Vagina (tissue), 2 donors: Measurements from ENCODE around the gene MAST4. TPM values are rescaled to one million over a fixed set of nuclear protein-coding genes. Genes with fewer than 3 reads are reported as not detected.

Source experiments
- DNase-seq, 2 donors: peaks; one replicate each; pipeline ENCODE4 v3.0.0-alpha.2; 2017; ENCODE audit errors: extremely low spot score in 2 of 2
- H3K27ac ChIP-seq: fragments of 200-600 bp; sonication (generic); one replicate; pipeline ENCODE4 v1.5.1; 2019
- H3K27me3 ChIP-seq: fragments of 200-600 bp; sonication (generic); one replicate; pipeline ENCODE4 v1.5.1; 2019
- H3K36me3 ChIP-seq, 2 donors: fragments of 200-600 bp; sonication (generic); one replicate each; pipeline ENCODE4 v1.5.1; 2017 to 2019
- H3K4me1 ChIP-seq: fragments of 200-600 bp; sonication (generic); one replicate; pipeline ENCODE4 v1.5.1; 2019
- H3K4me3 ChIP-seq, 2 donors: fragments of 200-600 bp; sonication (generic); 1 replicate in 1 of 2; 2 replicates in 1 of 2; pipeline ENCODE4 v1.5.1; 2016 to 2019
- H3K9me3 ChIP-seq: fragments of 200-600 bp; sonication (generic); one replicate; pipeline ENCODE4 v1.5.1; 2019
- POLR2A ChIP-seq, 2 donors: fragments of 450-650 bp; IDR thresholded peaks; one replicate each; pipeline ENCODE4 v1.6.1; 2017; ENCODE audit warnings: antibody characterized with exemption in 2 of 2, mild to moderate bottlenecking in 2 of 2, moderate library complexity in 2 of 2
- POLR2AphosphoS5 ChIP-seq, 2 donors: sonication (generic); formaldehyde crosslinking; IDR thresholded peaks; one replicate each; pipeline ENCODE4 v1.9.0; 2017; ENCODE audit warnings: antibody characterized with exemption in 2 of 2, mild to moderate bottlenecking in 2 of 2, low read depth in 1 of 2; ENCODE audit not compliant: insufficient read depth in 1 of 2
- intact Hi-C: fragments of 100-400 bp; cut with DNase I; formaldehyde crosslinking; loops from one replicate; pipeline ENCODE4 v1.15.1; 2023
- total RNA-seq: library from RNA; depleted of rRNA; stranded (reverse); fragments of >200 nt; gene quantifications from one replicate; pipeline ENCODE4 v1.2.3, GENCODE V29; 2016
- TF ChIP-seq, protein P1 (sequence below), 3 experiments: fragments of 450-650 bp in 2 of 3; fragments of 200-600 bp in 1 of 3; sonication (generic) in 1 of 3; IDR thresholded peaks; one replicate each; pipeline ENCODE4 v1.5.1; 2017 to 2019; ENCODE audit warnings: antibody characterized with exemption in 3 of 3, mild to moderate bottlenecking in 2 of 3, moderate library complexity in 2 of 3

Gene MAST4
- total RNA-seq, 1 donor from 2014 or later, result 85.9 TPM

GRCh38 chr5:66720780-66721179 lies 124.6 kb downstream of the MAST4 start:
- H3K9me3 ChIP-seq, result no peaks in the 10 kb centered on the region
- no peak for TF ChIP-seq POLR2AphosphoS5 (IDR thresholded peaks at IDR 0.05; ENCODE audit: insufficient read depth in 1 of 2, low read depth in 1 of 2)
- TF ChIP-seq, protein P1, sequence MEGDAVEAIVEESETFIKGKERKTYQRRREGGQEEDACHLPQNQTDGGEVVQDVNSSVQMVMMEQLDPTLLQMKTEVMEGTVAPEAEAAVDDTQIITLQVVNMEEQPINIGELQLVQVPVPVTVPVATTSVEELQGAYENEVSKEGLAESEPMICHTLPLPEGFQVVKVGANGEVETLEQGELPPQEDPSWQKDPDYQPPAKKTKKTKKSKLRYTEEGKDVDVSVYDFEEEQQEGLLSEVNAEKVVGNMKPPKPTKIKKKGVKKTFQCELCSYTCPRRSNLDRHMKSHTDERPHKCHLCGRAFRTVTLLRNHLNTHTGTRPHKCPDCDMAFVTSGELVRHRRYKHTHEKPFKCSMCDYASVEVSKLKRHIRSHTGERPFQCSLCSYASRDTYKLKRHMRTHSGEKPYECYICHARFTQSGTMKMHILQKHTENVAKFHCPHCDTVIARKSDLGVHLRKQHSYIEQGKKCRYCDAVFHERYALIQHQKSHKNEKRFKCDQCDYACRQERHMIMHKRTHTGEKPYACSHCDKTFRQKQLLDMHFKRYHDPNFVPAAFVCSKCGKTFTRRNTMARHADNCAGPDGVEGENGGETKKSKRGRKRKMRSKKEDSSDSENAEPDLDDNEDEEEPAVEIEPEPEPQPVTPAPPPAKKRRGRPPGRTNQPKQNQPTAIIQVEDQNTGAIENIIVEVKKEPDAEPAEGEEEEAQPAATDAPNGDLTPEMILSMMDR (IDR thresholded peaks at IDR 0.05), result no peak
- no peak for TF ChIP-seq POLR2A (IDR thresholded peaks at IDR 0.05)
- intact Hi-C loops, result no loop called here
- H3K36me3 ChIP-seq, result no peaks in the 10 kb centered on the region
- H3K27me3 ChIP-seq, result no peaks in the 10 kb centered on the region
- no peak for DNase-seq
- H3K4me3 ChIP-seq, result no peak overlapping the region
- H3K4me1 ChIP-seq, result no peaks in the 10 kb centered on the region
- no peak overlapping the region for H3K27ac ChIP-seq

DNA sequence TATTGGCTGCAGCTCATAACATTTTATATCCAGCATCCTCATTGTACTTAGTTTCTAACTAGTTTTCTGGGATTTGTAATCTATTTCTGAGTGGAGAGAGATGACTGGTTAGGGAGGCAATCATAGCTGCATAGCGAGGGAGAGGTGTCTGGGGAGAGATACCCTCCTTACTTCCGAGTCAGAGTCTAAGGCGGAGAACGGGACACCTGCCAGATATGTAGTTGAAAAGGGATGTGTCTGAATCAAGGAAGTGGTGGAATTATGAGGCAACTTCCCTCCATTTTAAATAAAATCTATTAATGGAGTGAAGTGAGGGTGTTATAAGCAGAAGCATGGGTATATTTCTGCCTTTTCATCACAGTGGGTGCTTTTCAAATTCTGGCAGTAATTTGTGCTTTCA lies 126.5 kb downstream of the MAST4 start:
- Histone ChIP-seq H3K27ac (no peak overlapping the region), H3K27me3 (no peaks in the 10 kb centered on the region), H3K4me3 (no peak overlapping the region), H3K36me3 (no peaks in the 10 kb centered on the region), H3K9me3 (no peaks in the 10 kb centered on the region), H3K4me1 (no peaks in the 10 kb centered on the region)
- intact Hi-C loops, result no loop called here
- DNase-seq, result no peak
- TF ChIP-seq POLR2A (IDR thresholded peaks at IDR 0.05) (no peak), POLR2AphosphoS5 (IDR thresholded peaks at IDR 0.05; ENCODE audit: insufficient read depth in 1 of 2, low read depth in 1 of 2) (no peak)
- TF ChIP-seq, protein P1 (IDR thresholded peaks at IDR 0.05), result no peak

DNA sequence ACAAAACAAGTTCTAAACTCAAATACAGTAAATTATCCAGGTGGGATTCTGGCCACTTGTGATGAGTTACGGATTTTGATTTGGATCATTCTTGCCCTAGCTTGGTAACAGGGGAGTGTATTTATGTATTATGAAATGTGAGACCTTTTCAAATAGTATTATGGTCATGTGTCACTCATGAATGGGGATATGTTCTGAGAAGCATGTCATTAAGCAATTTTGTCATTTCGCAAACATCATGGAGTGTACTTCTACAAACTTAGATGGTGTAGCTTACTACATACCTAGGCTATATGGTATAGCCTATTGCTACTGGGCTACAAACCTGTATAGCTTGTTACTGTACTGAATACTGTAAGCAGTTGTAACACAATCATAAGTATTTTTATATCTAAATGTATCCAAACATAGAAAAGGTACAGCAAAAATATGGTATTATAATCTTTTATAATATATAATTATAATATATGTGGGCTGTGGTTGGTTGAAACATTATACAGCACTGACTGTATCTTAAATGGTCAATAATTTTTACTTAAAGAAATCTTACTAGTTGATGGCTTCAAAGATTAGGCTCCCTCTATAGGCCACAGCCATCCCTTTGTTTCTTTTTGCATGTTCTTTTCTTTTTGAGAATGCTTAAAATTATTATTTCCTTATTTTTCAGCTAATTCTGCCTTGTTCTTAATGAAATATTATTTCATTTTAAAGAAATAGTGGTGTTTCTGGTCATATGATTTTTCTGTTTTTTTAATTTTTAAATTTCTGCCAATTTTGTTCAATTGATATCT lies 128.4 kb downstream of the MAST4 start:
- Histone ChIP-seq H3K4me1 (no peaks in the 10 kb centered on the region), H3K27ac (no peak overlapping the region), H3K9me3 (no peaks in the 10 kb centered on the region), H3K27me3 (no peaks in the 10 kb centered on the region), H3K4me3 (no peak overlapping the region), H3K36me3 (no peaks in the 10 kb centered on the region)
- intact Hi-C loops, result no loop called here
- DNase-seq, result no peak
- TF ChIP-seq, protein P1 (IDR thresholded peaks at IDR 0.05), result no peak
- no peak for TF ChIP-seq POLR2A (IDR thresholded peaks at IDR 0.05)
- no peak for TF ChIP-seq POLR2AphosphoS5 (IDR thresholded peaks at IDR 0.05; ENCODE audit: insufficient read depth in 1 of 2, low read depth in 1 of 2)

DNA sequence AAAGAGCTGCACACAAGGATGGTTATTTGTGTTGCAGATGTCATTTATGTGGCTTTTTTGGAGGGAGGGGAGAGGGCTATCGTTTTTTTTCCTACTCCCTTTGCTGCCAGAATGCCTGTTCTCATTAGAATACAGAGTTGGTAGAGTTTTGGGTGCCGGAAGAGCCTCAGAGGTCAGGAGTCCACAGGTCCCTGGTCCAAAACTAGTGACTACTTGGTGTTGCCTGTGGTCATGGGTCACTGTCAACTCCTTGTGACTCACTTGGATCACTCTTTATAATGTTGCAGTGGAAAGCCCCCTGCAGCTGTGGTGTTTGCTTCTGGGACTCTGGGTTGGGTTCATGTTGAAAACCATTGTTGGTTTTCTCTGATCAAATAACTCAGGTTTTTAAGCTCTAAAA lies 131.4 kb downstream of the MAST4 start:
- intact Hi-C loops, result no loop called here

GRCh38 chr5:66728049-66728448 lies 131.9 kb downstream of the MAST4 start:
- Histone ChIP-seq H3K4me3 (no peak overlapping the region), H3K9me3 (no peaks in the 10 kb centered on the region), H3K36me3 (no peaks in the 10 kb centered on the region), H3K27ac (no peak overlapping the region), H3K4me1 (no peaks in the 10 kb centered on the region), H3K27me3 (no peaks in the 10 kb centered on the region)
- TF ChIP-seq POLR2A (IDR thresholded peaks at IDR 0.05) (no peak), POLR2AphosphoS5 (IDR thresholded peaks at IDR 0.05; ENCODE audit: insufficient read depth in 1 of 2, low read depth in 1 of 2) (no peak)
- TF ChIP-seq, protein P1 (IDR thresholded peaks at IDR 0.05), result no peak
- intact Hi-C loops, result no loop called here
- DNase-seq, result no peak

More for the DNA sequence above, 131.4 kb downstream of the MAST4 start:
- Histone ChIP-seq H3K9me3 (no peaks in the 10 kb centered on the region), H3K4me1 (no peaks in the 10 kb centered on the region), H3K4me3 (no peak overlapping the region), H3K27me3 (no peaks in the 10 kb centered on the region), H3K36me3 (no peaks in the 10 kb centered on the region), H3K27ac (no peak overlapping the region)
- TF ChIP-seq, protein P1 (IDR thresholded peaks at IDR 0.05), result no peak
- TF ChIP-seq POLR2AphosphoS5 (IDR thresholded peaks at IDR 0.05; ENCODE audit: insufficient read depth in 1 of 2, low read depth in 1 of 2), result no peak
- no peak for TF ChIP-seq POLR2A (IDR thresholded peaks at IDR 0.05)
- no peak for DNase-seq
